C4-2B (cell line): Measurements from ENCODE around the gene GPR119.

Experiments used
- ZFX ChIP-seq: fragments of 450-650 bp; IDR thresholded peaks from 2 replicates; pipeline ENCODE4 v1.6.1; 2017
- TF ChIP-seq, protein P1 (sequence below): fragments of 450-650 bp; conservative IDR thresholded peaks from 2 replicates; pipeline ENCODE4 v1.5.1; 2017; ENCODE audit warnings: mild to moderate bottlenecking

DNA sequence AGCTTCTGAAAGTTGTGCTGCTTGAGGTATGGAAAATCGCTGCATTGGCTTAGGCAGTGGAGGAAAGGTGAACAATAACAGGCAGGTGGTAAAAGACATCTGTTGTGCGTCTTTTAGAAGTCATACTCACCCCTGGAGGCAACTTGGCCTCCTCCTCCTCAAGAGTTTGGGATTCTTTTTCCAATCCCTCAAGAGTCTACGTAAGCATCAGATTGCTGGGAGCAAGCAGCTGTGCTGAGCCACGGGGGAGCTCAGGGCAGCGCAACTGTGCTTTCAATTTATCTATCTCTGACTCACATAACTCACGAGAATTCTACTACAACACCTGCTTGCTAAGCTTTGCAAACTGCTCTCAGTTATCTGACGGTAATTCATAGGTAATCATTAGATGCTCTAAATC lies 9.9 kb upstream of the GPR119 start:
- TF ChIP-seq, protein P1, sequence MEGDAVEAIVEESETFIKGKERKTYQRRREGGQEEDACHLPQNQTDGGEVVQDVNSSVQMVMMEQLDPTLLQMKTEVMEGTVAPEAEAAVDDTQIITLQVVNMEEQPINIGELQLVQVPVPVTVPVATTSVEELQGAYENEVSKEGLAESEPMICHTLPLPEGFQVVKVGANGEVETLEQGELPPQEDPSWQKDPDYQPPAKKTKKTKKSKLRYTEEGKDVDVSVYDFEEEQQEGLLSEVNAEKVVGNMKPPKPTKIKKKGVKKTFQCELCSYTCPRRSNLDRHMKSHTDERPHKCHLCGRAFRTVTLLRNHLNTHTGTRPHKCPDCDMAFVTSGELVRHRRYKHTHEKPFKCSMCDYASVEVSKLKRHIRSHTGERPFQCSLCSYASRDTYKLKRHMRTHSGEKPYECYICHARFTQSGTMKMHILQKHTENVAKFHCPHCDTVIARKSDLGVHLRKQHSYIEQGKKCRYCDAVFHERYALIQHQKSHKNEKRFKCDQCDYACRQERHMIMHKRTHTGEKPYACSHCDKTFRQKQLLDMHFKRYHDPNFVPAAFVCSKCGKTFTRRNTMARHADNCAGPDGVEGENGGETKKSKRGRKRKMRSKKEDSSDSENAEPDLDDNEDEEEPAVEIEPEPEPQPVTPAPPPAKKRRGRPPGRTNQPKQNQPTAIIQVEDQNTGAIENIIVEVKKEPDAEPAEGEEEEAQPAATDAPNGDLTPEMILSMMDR, result no peak
- TF ChIP-seq ZFX, result no peak
